LNCaP clone FGC (cell line): Measurements from ENCODE around the gene EPHA7.

ENCODE experiments used
- DNase-seq: peaks from one replicate; pipeline ENCODE4 v3.0.0-alpha.2; 2011; ENCODE audit warnings: low read depth
- H3K4me3 ChIP-seq: 2 replicates; pipeline ENCODE4 v1.5.1; 2011; ENCODE audit warnings: mild to moderate bottlenecking, low read depth, low read length, control low read depth
- TF ChIP-seq, protein P1 (sequence below): IDR thresholded peaks from 2 replicates; pipeline ENCODE4 v1.5.1; 2012; ENCODE audit warnings: mild to moderate bottlenecking; ENCODE audit not compliant: control insufficient read depth, insufficient read depth; ENCODE audit errors: extremely low read depth

EPHA7 gene

DNA sequence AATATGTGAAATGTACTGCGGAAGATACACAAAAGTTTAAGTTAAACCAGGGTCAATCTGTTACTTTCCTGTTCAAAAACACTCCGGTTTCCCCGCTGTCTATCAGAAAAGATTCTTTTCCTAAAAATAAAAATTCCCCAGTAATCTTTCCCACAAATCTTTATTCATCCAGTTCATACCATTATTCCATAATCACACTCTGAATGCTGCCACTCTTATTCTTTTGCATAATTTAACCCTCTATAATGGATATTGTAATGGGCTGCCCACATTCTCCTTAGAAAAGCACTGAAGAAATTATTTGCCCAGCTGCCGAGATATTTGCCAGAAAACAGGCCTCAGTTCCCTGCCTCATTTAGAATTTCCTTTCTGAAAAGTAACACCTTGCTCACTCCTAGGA lies 68.6 kb downstream of the EPHA7 start:
- DNase-seq: no peak
- H3K4me3 ChIP-seq: no peak overlapping the region
- TF ChIP-seq, protein P1, sequence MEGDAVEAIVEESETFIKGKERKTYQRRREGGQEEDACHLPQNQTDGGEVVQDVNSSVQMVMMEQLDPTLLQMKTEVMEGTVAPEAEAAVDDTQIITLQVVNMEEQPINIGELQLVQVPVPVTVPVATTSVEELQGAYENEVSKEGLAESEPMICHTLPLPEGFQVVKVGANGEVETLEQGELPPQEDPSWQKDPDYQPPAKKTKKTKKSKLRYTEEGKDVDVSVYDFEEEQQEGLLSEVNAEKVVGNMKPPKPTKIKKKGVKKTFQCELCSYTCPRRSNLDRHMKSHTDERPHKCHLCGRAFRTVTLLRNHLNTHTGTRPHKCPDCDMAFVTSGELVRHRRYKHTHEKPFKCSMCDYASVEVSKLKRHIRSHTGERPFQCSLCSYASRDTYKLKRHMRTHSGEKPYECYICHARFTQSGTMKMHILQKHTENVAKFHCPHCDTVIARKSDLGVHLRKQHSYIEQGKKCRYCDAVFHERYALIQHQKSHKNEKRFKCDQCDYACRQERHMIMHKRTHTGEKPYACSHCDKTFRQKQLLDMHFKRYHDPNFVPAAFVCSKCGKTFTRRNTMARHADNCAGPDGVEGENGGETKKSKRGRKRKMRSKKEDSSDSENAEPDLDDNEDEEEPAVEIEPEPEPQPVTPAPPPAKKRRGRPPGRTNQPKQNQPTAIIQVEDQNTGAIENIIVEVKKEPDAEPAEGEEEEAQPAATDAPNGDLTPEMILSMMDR: no peak

DNA sequence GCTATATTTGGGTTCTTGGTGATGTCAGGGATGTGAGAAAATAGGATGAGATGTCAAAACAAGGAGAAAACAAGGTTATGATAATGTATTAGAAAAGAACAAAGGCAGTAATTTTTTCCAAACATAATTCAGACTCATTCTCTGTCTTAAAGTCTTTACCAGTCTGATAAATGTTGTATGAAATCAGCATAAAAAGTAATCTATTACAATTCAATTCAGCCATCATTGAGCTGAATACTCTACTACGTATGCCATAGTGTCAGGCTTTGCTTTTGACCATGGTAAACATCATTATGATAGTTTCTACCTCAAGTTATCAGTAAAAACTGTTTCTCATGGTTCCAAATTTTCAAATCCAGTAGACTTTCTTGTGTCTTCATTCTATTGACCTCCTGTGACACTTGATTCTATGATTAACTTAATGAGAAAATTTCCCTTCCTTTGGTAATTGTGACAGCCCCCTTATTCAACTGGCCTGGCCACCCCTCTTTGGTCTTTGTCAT lies 75.0 kb downstream of the EPHA7 start:
- no peak for DNase-seq
- H3K4me3 ChIP-seq: no peak overlapping the region
- TF ChIP-seq, protein P1: no peak

DNA sequence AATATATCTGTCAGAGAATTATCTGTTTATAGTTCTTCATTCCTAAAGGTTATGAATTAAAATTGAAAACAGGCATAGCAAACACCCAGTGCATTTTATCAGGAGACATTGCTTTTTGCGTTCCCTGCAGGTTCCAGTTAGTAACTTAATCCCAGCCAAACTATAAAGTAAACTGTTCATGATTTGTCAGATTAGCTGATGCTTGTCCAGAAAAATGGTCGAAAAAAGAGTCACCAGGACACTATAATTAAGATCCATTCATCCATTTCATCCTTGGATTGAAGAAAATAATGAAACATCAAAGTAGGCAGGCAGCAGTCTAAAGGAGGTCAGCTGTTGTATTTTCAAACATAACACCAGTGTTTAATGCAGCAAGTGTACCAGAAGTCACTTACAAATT lies 75.9 kb downstream of the EPHA7 start:
- no peak for DNase-seq
- TF ChIP-seq, protein P1: no peak
- no peak overlapping the region for H3K4me3 ChIP-seq

DNA sequence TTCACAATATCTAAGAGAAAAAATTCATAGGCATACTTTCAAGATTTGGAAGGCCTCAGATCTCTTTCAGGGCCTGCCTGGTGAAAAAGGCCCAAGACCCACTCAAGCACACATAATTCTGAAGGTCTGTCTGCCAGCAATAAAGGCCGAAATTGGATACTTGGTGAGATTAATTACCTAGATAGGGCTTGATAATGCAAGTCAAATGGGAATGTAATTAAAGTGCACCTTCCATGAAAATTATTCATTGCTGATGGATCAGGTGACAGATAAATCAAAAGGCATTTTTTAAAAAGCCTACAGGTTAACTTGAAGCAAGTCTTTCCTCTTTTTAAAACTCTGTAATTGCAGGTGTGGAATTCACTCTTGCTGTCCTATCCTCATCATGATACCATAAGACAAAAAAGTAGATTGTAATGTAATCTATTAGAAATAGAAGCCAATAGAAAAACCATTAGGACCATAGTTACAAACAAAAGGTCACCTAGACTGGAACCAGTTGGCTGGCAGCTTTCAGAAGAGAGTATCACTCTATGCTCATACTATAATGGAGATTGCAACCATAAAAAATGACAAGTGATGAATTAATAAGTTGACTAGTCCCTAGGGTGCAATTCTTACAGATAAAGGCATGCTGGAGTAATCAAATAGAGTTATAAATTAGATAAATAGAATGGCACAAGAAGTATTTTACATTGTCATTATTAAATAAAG lies 77.3 kb downstream of the EPHA7 start:
- H3K4me3 ChIP-seq: no peak overlapping the region
- DNase-seq: peak; percentile 81
- TF ChIP-seq, protein P1: no peak

DNA sequence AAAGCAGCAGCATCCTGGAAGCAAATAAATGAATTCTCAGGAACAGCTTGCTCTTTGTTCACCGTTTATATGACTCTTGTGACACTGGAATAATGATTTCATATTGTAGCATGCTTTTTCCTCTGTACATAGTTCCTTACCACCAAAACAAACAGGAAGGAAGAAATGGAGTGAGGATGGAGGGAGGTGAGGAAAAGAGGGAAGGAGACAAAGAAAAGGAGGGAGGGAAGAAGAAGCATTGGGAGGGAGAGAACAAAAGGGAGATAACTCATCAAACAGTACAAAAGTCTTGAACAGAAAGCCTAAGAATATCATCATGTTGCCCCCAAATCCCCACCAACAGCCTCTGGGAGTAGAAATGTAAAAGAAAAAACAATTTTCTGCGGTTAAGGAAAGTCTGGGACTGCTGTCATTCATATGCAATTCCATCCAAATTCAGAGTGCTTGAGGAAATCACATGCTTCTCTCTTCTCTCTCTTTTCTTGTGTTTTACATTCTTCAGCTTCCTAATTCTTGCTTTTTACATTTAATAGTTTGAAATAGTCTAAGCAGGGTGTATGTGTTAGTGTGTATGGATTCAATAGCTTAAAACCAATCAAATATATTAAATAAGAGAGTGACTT lies 81.5 kb downstream of the EPHA7 start:
- H3K4me3 ChIP-seq: no peak overlapping the region
- DNase-seq: no peak
- TF ChIP-seq, protein P1: no peak

DNA sequence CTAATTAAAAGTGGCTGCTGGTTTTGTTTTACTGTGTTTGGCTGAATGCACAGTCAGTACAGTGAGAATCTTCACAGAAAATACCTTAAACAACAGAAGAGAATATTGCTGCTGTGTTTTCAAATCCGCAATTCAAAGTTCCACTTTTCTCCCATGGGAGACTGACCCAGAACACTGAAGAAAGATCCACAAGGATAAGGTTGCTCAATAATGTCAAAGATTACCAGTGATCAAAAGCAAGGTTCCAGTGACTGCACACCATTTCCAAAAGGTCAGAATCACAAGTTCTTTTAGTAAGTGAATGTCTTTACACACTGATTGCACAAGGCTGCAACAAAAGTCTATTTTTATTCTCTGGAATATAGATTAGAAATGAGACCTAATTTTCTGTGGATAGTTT lies 82.3 kb downstream of the EPHA7 start:
- TF ChIP-seq, protein P1: no peak
- no peak overlapping the region for H3K4me3 ChIP-seq
- DNase-seq: no peak
